ENCODE measurements around the gene ZNF593.
A peak's percentile ranks its signal among the peaks of the same experiment; 100 is the strongest.

ZNF593 gene

DNA sequence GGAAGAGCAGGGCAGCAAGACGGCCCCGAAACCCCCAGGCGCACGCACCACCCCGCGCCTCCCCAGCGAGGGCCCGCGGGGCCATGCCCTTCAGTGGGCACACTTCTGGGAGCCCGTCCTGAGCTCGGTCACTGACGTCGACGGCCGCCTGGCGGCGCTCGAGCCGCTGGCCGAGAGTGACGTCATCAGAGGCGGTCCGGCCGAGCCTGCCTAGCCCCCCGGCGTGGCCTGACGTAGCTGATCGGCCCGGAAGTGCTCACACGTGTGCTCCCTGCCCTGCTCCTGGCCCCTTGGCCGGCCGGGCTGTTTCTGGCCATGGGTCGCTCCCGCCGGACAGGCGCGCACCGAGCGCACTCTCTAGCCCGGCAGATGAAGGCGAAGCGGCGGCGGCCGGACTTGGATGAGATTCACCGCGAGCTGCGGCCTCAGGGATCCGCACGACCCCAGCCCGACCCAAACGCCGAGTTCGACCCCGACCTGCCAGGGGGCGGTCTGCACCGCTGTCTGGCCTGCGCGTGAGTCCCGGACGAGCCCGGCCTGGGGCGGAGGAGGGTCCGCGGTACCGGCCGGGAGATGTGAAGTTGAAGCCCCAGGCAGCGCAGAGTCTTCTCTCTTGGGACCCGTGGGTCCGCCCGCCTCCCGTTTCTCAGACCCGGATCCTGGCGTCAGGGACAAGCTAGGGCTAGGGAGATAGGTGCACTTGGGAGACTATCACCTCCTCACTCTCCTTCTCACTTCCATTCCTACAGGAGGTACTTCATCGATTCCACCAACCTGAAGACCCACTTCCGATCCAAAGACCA lies at the start of gene ZNF593:
ZNF593 (plus strand) TSS at position 240 of the 803 bp plus-strand sequence; CDS start at position 316, 76 bp downstream.
- peak; percentile 81 for DNase-seq (ENCODE audit: low read depth)

DNA sequence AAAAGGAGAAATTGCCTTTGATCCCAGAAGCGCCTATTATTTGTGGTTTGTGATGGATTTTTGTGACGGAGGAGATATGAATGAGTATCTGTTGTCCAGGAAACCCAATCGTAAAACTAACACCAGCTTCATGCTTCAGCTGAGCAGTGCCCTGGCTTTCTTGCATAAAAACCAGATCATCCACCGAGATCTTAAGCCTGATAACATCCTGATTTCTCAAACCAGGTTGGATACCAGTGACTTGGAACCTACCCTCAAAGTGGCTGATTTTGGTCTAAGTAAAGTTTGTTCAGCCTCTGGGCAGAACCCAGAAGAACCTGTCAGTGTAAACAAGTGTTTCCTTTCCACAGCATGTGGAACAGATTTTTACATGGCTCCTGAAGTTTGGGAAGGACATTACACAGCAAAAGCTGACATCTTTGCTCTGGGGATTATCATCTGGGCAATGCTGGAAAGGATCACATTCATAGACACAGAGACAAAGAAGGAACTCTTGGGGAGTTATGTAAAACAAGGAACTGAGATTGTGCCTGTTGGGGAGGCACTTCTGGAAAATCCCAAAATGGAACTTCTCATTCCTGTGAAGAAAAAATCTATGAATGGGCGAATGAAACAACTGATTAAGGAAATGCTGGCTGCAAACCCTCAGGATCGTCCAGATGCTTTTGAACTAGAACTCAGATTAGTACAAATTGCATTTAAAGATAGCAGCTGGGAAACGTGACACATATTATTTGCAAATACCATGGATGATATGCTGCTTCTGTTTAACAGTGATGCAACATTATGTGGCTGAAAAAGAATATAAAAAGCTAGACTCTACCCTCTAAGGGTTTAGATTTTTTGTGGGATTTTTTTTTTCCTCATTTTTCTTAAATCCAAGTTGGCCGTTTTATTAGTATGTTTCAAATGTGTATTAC lies 47.6 kb upstream of the ZNF593 start:
- DNase-seq (ENCODE audit: low read depth) = no peak

DNA sequence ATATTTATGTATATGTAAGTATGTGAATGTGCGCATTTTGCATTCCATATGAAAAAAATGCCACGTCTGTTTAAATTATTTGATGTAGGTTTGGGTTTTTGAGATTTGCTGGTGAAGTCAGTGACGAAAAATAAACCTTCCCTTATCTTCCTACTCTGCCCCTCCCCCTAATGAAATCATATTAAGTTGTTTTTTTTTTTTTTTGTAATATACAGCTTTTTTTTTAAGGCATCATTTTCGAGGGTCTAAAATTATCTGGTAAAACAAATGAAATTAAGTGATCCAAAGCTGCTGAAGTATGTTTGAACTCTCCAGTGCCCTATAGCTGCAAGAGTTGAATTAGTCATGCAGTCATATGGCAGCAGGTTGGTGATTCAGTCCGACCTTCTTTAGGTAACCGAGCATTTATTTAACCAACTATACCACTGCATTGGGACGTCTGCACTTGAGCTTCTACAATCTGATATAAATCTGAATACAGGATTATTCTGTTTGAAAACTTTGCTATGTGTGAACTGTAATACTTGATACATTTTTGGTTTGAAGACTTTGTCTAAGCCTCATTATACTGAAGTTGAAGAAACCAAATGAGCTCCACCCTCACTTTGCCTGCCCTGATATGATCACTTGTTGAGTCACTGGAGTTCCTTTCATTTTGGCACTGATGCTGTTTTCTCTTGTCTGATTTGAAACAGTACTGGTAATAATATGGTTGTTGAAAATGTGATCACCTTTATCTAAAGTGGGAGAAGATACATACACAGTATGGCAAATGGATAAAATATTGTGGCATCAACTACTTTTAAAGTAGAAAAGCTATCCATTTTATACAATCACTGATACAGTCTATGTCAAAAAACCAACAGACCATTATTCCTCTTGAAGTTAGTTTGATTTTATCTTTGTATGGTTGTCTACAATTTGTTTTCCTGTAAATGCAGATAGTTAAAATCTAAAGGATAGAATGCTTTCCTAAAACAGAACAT lies 46.4 kb upstream of the ZNF593 start:
- DNase-seq (ENCODE audit: low read depth) = no peak

DNA sequence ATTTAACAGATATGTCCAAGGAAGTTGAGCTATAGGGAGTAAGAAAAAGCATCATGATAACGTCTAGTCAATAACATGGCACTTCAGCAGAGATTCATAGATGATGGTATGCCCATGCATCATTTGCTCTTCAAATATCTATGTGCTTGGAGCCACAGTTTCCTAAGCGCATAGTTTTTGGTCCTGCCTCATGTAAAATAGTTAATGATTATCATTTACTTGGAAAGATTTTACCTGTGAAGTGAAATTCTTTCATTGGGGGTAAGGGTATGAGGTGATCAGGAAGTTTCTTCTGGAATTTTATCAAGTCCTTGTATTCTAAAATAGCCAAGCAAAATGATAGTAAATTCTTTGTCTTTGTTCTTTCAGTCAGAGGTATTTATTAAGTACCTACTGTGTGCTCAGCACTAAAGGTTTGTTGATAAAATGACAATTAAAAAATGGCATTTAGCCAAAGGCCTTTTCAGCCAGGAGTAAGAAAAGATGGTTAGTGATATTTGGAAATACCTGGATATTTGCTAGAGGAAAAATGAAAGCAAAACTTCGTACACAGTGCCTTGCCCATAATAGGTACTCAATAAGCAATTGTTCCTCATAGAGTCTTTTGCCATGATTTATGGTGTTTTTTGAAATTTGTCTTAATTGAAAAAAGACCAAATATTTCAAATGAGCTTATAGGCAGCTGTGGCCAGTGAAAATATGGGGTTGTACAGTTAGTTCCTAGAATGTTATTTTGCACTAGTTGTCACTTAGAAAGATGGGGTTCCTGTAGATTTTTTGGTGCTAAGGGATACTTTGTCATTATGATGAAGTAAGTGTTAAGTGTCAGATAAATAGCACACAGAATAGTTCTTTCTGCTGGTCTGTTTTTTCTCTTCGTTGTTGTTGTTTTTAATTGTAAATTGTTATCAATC lies 45.0 kb upstream of the ZNF593 start:
- no peak for DNase-seq (ENCODE audit: low read depth)

DNA sequence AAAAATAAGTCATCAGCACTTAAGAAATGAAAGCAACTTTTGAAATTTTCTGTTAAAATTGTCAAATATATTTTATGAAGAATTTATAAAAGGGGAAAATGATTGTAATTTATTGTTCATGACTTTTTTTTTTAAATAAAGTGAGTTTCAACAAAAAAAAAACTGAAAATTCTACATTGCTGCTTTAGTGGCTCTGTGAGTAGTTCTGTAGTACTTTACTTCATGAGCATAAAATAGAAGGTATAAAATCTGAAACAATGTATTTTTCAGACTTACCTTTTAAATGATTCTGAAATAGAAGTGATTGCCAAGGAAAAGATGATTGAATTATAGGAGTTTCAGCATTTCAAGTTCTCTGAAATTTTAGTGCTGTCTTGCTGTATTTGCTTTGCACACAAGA lies 44.3 kb upstream of the ZNF593 start:
- no peak for DNase-seq (ENCODE audit: low read depth)

DNA sequence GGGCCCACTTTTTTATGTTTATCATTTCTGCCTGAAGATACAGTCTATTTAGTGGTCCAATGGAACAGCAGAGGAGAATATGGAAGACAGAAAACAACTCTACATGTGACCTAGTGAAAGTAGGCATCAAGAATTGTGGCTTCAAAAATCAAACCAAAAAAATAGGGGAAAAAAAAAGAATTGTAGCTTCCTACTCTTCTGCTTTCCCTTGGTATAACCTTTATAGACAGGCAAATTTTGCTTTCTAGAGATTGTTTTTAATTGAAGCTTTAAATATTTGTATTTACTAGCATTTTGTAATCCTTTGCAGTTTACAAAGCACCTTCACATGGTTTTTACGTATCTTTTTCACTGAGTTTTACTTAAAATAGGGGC lies 43.8 kb upstream of the ZNF593 start:
- no peak for DNase-seq (ENCODE audit: low read depth)

DNA sequence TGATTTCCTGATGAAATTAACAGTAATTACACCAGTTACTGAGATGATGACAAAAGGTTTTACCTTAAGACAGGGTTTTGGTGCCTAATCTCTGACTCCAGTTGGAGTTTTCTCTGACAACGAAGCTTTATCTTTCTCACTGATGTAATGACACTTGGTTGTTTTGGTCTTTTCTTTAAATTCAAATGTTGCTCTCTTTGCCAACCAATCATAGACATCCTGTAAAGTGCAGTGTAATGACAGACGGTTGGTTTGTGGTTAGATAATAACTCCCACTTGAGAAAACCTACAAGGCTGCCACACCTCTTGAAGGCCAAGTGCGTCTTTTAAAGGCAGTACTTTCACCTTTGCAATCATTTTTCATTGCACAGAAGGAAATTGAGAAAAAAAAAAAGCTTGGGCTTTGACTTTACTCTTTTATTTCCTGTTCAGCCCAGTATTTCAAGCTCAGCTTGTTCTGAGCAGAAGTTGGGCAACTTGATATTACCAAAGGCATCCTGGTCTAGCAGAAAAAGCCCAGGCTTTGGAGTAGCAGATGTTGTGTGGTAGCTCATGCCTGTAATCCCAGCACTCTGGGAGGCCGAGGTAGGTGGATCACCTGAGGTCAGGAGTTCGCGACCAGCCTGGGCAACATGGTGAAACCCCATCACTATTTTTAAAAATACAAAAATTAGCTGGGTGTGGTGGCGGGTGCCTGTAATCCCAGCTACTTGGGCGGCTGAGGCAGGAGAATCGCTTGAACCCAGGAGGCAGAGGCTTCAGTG lies 43.2 kb upstream of the ZNF593 start:
- DNase-seq (ENCODE audit: low read depth) = peak; percentile 10

DNA sequence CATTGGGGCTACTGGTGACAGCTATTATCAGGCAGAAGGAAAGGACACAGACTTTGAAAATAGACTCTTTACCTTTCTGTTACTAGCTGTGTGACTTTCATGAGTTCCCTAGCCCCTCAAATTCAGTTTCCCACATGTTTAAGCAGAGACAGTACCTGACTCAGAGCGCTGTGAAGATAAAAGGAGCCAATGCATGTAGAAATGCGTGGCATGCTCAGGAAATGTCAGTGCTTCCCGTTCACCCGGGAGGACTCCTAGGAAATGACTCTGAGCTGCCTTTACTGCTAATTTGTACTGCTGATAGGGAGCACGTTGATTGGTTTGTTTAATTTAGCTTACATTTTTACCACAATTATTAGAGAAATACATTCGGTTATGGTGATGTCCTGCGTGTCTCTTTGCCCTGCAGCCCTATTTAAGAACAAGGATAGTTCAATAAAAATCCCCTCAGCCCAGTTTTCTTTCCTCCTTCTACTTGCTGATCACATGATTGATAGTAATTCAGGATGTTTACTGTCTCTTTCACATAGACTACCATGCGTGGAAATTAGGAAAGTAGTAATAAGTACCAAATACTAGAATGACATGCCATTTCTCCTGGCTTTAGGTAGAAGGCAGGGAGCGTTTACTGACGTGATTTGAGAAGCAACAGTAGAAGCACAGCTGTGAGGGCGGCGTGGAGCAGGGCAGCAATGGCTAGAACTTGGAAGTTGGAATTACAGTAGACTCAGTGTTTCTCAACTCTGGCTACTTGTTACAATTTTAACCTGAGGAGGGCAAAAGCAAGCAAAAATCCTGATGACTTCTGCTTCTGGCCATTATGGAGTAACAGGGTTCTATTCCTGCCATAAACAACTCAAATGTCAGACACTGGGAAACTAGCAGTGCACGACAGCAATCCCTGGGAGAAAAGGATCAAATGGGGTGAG lies 42.2 kb upstream of the ZNF593 start:
- DNase-seq (ENCODE audit: low read depth) = no peak

DNA sequence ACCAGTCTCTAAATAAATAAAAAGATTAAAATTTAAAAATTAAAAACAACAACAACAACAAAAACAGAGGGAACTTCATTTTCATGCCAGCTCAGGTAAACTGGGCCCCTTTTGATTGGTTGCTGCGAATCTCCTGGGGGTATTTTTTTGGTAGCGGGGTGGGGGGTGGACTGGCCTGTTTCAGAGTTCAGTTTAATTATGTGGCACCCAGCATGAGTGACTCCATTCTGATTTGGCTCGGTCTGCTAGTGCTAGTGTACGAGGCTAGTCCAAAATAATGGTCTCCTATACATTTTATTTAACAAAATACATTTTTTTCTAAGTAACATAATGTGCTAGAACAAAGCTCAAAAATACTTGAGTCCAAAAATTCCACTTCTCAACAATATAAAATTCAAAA lies 39.9 kb upstream of the ZNF593 start:
- DNase-seq (ENCODE audit: low read depth) = no peak

DNA sequence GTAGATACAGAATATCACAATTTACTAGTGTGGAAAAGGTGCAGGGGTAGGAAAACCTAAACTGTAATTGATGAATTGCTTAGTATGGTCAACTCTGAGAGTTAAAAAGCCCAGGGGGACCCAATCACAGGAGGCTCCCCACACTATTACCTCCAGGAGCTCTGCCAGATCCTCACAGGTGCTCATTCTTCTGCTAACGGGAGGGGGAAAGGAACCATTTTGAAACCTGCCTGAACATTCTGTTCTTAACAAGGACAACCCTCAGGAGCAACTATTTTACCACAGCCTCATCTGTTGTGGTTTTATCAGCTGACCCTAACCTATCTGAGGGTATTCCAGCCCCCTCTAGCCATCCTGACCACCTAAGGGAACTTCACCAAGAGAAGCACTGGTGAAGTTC lies 39.0 kb upstream of the ZNF593 start:
- DNase-seq (ENCODE audit: low read depth) = no peak

DNA sequence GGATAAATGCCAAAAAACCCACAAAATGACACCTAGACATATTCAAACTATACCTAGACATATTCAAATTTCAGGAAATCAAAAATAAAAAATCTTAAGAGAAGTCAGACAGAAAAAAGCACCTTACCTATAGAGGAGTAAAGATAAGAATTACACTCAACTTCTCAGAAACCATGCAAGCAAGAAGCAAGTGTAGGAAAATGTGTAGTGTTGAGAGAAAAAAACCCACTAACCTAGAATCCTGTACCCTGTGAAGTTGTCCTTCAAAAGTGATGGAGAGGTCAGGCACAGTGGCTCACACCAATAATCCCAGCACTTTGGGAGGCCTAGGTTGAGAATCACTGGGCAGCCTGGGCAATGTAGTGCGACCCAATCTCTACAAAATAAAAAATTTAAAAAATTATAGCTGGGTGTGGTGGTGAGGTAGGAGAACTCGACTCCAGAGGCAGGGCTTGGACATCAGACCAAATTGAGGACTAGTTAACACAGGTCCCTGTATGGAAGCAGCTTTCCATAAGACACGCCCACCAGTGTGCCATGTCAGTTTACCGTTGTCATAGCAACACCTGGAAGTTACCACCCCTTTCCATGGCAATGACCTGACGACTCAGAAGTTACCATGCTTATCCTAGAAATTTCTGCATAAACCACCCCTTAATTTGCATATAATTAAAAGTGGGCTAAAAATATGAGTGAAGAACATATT lies 37.4 kb upstream of the ZNF593 start:
- DNase-seq (ENCODE audit: low read depth) = no peak

DNA sequence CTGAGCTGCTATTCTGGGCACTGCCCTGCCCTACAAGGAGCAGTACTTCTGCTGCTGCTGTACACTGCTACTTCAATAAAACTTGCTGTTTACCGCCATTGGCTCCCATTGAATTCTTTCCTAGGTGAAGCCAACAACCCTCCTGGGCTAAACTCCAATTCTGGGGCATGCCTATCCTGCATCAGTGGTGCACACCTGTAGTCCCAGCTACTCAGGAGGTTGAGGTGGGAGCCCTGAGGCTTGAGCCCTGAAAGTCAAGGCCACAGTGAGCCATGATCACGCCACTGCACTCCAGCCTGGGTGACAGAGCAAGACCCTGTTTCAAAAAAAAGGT lies 36.9 kb upstream of the ZNF593 start:
- no peak for DNase-seq (ENCODE audit: low read depth)

DNA sequence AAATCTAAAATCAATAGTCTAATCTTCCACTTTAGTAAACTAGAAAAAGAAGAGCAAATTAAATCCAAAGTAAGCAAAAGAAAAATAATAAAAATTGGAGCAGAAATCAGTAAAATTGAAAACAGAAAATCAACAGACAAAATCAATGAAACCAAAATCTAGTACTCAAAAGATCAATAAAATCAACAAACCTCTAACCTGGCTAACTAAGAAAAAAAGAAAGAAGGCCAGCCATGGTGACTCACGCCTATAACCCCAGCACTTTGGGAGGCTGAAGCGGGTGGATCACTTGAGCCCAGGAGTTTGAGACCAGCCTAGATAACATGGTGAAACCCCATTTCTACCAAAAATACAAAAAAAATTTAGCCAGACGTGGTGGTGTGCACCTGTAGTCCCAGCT lies 35.2 kb upstream of the ZNF593 start:
- no peak for DNase-seq (ENCODE audit: low read depth)

DNA sequence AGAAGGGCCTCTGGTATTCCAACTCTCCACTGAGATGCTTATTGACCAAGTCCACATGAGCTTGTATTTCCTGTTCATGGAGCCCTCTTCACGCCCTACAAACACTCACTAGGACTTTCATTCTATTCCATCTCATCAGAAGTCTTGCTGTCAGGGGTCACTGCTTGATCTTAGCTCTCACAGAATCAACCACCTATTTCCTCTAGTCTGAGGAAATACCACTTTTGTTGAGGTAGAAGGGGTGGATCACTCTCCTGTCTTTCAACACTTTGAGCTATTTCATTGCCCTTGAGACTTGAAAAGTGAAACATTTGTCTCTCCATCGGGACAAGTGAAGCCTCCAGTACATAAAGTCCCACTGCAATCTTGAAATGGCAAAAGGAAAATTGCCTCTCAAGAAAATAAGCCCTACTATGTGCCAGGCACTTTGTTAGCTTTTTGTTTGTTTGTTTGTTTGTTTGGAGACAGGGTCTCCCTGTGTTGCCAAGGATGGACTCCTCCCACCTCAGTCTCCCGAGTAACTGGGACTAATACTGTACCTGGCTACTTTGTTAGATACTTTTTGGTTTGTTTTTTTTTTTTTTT lies 30.6 kb upstream of the ZNF593 start:
- DNase-seq (ENCODE audit: low read depth) = no peak

DNA sequence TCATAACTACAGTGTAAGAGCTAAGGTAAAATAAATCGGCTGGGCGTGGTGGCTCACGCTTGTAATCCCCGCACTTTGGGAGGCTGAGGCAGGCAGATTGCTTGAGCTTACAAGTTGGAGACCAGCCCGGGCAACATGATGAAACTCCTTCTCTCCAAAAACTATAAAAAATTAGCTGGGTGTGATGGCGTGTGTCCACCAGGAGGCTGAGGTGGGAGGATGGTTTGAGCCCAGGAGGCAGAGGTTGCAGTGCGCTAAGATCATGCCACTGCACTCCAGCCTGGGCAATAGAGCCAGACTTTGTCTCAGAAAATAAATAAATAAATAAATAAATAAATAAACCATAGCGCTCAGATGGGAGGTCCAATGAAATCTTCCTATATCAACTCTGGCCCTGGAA lies 27.5 kb upstream of the ZNF593 start:
- DNase-seq (ENCODE audit: low read depth) = no peak

DNA sequence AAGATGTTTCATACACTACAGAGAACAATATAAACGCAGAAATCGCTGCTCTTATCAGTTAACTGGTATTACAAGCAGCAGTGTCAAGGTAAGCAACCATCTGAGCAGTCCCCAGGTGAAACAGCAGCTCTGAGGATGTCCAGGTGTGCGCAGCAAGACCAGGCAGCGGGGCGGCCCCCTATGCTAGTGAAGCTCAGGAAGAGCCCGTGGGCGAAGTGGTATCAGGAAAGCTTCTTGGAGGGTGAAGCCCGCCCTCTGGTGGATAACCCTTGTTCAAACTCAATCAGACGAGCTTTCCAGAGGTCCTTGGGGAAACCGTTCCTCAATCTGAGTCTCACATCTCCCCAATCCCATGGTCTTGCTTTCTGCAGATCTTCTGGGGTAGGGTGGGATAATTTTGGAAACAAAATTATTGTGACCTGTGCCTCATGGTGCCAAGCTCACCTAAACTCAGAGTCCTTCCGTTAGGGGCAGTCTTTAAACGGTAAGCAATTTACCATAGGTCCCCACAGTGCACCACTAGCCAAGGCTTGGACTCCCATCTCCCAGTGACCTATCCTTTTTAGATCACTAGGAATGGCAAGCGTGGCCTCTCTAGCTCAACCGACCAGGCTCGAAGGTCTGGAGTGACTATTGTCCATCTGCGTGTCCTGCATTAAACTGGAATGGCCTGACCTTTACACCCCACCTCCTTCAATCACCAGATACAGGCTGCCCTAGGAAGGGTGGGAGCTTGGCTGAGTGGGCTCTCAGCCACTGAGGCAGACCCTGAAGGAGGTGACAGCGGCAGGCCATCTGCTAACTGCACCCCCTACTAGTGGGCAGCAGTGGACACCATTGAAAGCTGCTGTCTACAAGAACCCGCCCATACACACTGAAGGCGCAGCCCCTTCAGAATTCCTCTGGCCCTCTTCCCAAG lies 24.4 kb upstream of the ZNF593 start:
- DNase-seq (ENCODE audit: low read depth) = peak; percentile 61

DNA sequence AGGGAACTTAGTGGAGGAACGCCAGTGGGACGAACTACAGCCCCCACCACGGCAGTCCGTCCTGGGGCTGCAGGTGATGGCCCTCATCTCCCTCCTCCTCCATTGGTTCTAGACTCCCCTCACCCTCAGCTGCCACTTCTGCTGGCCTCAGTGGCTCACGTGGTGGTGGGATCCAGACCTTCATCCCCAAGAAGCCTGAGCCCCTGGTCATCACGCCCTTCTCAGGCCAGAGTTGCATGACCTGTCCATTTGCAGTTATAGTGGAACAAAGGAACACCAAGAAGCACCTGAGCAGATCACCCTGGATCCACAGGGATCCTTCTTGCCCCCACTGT lies 23.8 kb upstream of the ZNF593 start:
- DNase-seq (ENCODE audit: low read depth) = no peak
